HUES64 (cell line): ENCODE results near the gene MFSD8.
"Not testable (repeated sequence)": the region's sequence is repeated elsewhere in the genome, so short reads cannot be mapped to it uniquely, and the experiment has no call there.

Experiments
- H3K27ac ChIP-seq: 2 replicates; pipeline ENCODE4 v1.7.0; 2013; ENCODE audit warnings: low read depth, low read length, inconsistent platforms
- H3K27me3 ChIP-seq: 2 replicates; pipeline ENCODE4 v1.6.1; 2013; ENCODE audit warnings: mild to moderate bottlenecking, low read length; ENCODE audit not compliant: insufficient read depth
- H3K36me3 ChIP-seq: 2 replicates; pipeline ENCODE4 v1.6.1; 2013; ENCODE audit warnings: mild to moderate bottlenecking, low read length; ENCODE audit not compliant: insufficient read depth
- H3K4me1 ChIP-seq: 2 replicates; pipeline ENCODE4 v1.6.1; 2013; ENCODE audit warnings: mild to moderate bottlenecking, low read length, moderate library complexity; ENCODE audit not compliant: insufficient read depth
- H3K4me3 ChIP-seq: 2 replicates; pipeline ENCODE4 v1.5.1; 2013; ENCODE audit warnings: mild to moderate bottlenecking, low read length, moderate library complexity
- H3K9ac ChIP-seq: 2 replicates; pipeline ENCODE4 v1.6.1; 2013; ENCODE audit warnings: mild to moderate bottlenecking, low read depth, low read length
- H3K9me3 ChIP-seq: 2 replicates; pipeline ENCODE4 v1.6.1; 2013; ENCODE audit warnings: low read depth, low read length; ENCODE audit not compliant: insufficient read depth
- WGBS: fragments of 150-250, 120-280 bp; methylation state at CpG from one replicate; pipeline ENCODE4 v1.1.7; 2013; ENCODE audit warnings: missing lambda C conversion rate; 5-methylcytosine and 5-hydroxymethylcytosine counted together

Gene MFSD8

DNA sequence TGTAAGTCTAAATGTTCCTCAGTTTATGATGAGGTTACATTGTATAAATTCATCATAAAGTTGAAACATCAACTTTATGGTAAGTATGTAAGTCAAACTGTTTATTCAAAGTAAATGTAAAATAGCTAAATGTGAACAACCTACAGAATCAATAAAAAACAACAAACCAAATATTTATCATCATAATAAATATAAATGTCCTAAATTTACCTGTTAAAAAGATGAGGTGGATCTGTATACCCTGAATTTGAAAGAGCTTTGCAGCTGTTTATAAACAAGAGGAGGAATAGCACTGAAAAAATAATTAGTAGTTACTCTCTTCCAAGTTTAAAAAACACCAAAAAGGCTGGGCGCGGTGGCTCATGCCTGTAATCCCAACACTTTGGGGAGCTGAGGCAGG is 14.0 kb upstream of the MFSD8 start:
- Histone ChIP-seq H3K4me3 (no peak overlapping the region), H3K27me3 (no peaks in the 10 kb centered on the region), H3K9ac (no peak overlapping the region), H3K27ac (no peak overlapping the region), H3K4me1 (no peaks in the 10 kb centered on the region), H3K9me3 (peaks cover 3% of the 10 kb centered on the region; the same call in 1 of the 2 replicates), H3K36me3 (peaks cover 15% of the 10 kb centered on the region)
- WGBS: 100% methylated on average over 2 of the region's 2 CpGs

GRCh38 chr4:127975121-127975770 is 10.3 kb upstream of the MFSD8 start:
- H3K27ac ChIP-seq: no peak overlapping the region
- H3K9me3 ChIP-seq: peaks cover 3% of the 10 kb centered on the region; the same call in 1 of the 2 replicates
- WGBS: 91% methylated on average over 2 of the region's 2 CpGs
- no peaks in the 10 kb centered on the region for H3K27me3 ChIP-seq
- peaks cover 16% of the 10 kb centered on the region for H3K36me3 ChIP-seq
- no peak overlapping the region for H3K9ac ChIP-seq
- no peak overlapping the region for H3K4me3 ChIP-seq
- 0 out of 2 replicates have a peak, but pooled peaks cover 5% of the 10 kb centered on the region for H3K4me1 ChIP-seq

GRCh38 chr4:127970925-127971324 is 6.0 kb upstream of the MFSD8 start:
- H3K9ac ChIP-seq, H3K36me3 ChIP-seq, H3K4me3 ChIP-seq, H3K9me3 ChIP-seq, H3K27me3 ChIP-seq, H3K27ac ChIP-seq, H3K4me1 ChIP-seq: not testable (repeated sequence)
- WGBS: 91% methylated on average over 4 of the region's 4 CpGs

DNA sequence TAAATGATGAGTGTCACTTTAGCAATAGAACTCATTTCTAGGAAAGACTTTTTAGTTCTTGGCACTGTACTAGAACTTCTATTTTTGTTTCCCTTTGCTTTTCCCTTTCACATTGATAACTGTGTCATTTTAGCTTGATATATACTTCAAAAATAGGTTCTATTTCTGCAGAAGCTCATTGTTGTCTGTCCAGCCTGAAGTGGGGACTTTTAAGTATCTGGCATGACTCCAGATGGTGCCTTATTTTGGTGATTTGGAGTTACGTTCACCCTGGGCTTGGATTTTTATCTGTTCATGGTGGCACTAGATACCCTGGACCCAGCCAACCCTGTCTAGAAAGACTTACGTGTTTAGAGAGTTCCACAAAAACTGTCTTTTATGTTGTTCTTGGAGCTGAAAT is 3.6 kb upstream of the MFSD8 start:
- 97% methylated on average over 2 of the region's 2 CpGs for WGBS

GRCh38 chr4:127967141-127967775 is 2.3 kb upstream of the MFSD8 start:
- Histone ChIP-seq H3K4me1 (peaks cover 5% of the 10 kb centered on the region; the same call in 1 of the 2 replicates), H3K4me3 (no peak overlapping the region), H3K9ac (no peak overlapping the region), H3K27me3 (no peaks in the 10 kb centered on the region), H3K27ac (no peak overlapping the region), H3K9me3 (no peaks in the 10 kb centered on the region), H3K36me3 (peaks cover 13% of the 10 kb centered on the region)
- no CpG with 5 or more reads among the region's 1 CpG for WGBS

More for the DNA sequence above, 3.6 kb upstream of the MFSD8 start:
- Histone ChIP-seq H3K9me3 (no peaks in the 10 kb centered on the region), H3K4me3 (no peak overlapping the region), H3K4me1 (peaks cover 5% of the 10 kb centered on the region; the same call in 1 of the 2 replicates), H3K36me3 (no peaks in the 10 kb centered on the region), H3K27me3 (no peaks in the 10 kb centered on the region), H3K9ac (no peak overlapping the region), H3K27ac (no peak overlapping the region)

- whole genome bisulfite sequencing: 1% methylated on average over 15 of the region's 15 CpGs
- H3K4me1 ChIP-seq: no peaks in the 10 kb centered on the region; the same call in 1 of the 2 replicates
- H3K27ac ChIP-seq: peak overlapping the region; percentile 94
- peak overlapping the region; percentile 86 for H3K4me3 ChIP-seq
- H3K9me3 ChIP-seq: no peaks in the 10 kb centered on the region
- H3K36me3 ChIP-seq: peaks cover 13% of the 10 kb centered on the region
- peak overlapping the region; percentile 88 for H3K9ac ChIP-seq
- H3K27me3 ChIP-seq: no peaks in the 10 kb centered on the region
Measured at GRCh38 chr4:127965803-127966175, 816 bp upstream of the MFSD8 start.

DNA sequence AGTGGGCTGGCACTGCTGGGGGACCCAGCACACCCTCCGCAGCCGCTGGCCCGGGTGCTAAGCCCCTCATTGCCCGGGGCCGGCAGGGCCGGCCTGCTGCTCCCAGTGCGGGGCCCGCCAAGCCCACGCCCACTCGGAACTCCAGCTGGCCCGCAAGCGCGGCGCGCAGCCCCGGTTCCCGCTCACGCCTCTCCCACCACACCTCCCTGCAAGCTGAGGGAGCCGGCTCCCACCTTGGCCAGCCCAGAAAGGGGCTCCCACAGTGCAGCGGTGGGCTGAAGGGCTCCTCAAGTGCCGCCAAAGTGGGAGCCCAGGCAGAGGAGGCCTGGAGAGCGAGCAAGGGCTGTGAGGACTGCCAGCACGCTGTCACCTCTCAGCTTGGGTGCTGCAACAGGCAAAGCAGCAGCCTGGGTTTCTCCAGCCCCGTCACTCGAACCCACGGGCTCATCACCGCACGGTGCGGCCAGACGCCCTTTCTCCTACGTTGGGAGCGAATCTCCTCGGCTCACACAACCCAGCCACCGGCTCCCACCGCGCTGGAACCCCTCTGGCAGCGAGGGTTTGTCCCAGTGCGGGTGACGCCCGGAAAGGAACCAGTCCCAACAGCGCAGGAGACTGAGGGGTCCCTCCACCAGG is 429 bp downstream of the MFSD8 start:
- Histone ChIP-seq H3K4me3 (peak overlapping the region; percentile 86), H3K36me3 (peaks cover 13% of the 10 kb centered on the region), H3K27ac (peak overlapping the region; percentile 94), H3K9ac (peak overlapping the region; percentile 88)
- not testable (repeated sequence) for H3K9me3 ChIP-seq, H3K4me1 ChIP-seq, H3K27me3 ChIP-seq
- WGBS: 0% methylated on average over 41 of the region's 41 CpGs

DNA sequence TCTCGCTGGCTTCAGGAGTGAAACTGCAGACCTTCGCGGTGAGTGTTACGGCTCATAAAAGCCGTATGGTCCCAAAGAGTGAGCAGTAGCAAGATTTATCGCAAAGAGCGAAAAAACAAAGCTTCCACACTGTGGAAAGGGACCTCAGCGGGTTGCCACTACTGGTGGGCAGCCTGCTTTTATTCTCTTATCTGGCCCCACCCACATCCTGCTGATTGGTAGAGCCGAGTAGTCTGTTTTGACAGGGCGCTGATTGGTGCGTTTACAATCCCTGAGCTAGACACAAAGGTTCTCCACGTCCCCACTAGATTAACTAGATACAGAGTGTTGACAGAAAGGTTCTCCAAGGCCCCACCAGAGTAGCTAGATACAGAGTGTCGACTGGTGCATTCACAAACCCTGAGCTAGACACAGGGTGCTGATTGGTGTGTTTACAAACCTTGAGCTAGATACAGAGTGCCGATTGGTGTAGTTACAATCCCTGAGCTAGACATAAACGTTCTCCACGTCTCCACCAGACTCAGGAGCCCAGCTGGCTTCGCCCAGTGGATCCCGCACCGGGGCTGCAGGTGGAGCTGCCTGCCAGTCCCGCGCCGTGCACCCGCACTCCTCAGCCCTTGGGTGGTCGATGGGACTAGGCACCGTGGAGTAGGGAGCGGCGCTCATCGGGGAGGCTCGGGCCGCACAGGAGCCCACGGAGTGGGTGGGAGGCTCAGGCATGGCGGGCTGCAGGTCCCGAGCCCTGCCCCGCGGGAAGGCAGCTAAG is 1.2 kb downstream of the MFSD8 start:
- H3K27me3 ChIP-seq, H3K9ac ChIP-seq, H3K27ac ChIP-seq, H3K4me1 ChIP-seq, H3K9me3 ChIP-seq: not testable (repeated sequence)
- 41% methylated on average over 30 of the region's 35 CpGs for WGBS
- H3K36me3 ChIP-seq: peaks cover 13% of the 10 kb centered on the region
- H3K4me3 ChIP-seq: peak overlapping the region; percentile 86

GRCh38 chr4:127959794-127960193 is 5.2 kb downstream of the MFSD8 start:
- Histone ChIP-seq H3K4me3 (no peak overlapping the region), H3K9ac (no peak overlapping the region), H3K9me3 (no peaks in the 10 kb centered on the region), H3K27ac (no peak overlapping the region), H3K4me1 (no peaks in the 10 kb centered on the region), H3K27me3 (no peaks in the 10 kb centered on the region), H3K36me3 (peaks cover 16% of the 10 kb centered on the region)
- WGBS: 100% methylated on average over 1 of the region's 1 CpG

- H3K27me3 ChIP-seq: no peaks in the 10 kb centered on the region
- no peaks in the 10 kb centered on the region for H3K9me3 ChIP-seq
- H3K27ac ChIP-seq: no peak overlapping the region
- 91% methylated on average over 2 of the region's 2 CpGs for WGBS
- peaks cover 18% of the 10 kb centered on the region for H3K36me3 ChIP-seq
- H3K9ac ChIP-seq: no peak overlapping the region
- H3K4me3 ChIP-seq: no peak overlapping the region
- H3K4me1 ChIP-seq: no peaks in the 10 kb centered on the region
Measured at GRCh38 chr4:127957105-127957504, 7.9 kb downstream of the MFSD8 start.

GRCh38 chr4:127936974-127937373 is 28.0 kb downstream of the MFSD8 start:
- Histone ChIP-seq H3K9me3 (no peaks in the 10 kb centered on the region), H3K27ac (no peak overlapping the region), H3K36me3 (peaks cover 29% of the 10 kb centered on the region), H3K4me3 (no peak overlapping the region), H3K9ac (no peak overlapping the region), H3K27me3 (no peaks in the 10 kb centered on the region), H3K4me1 (no peaks in the 10 kb centered on the region)
- 92% methylated on average over 1 of the region's 1 CpG for WGBS
